HL-60/S4 (cell line): Measurements from ENCODE around the gene PARP11.

Experiments
- in situ Hi-C: fragments of 300-500 bp; cut with MboI; formaldehyde crosslinking; loops from 2 replicates; pipeline ENCODE4 v1.14.3; 2022; ENCODE audit warnings: low sequenced_read_pairs

PARP11 gene

DNA sequence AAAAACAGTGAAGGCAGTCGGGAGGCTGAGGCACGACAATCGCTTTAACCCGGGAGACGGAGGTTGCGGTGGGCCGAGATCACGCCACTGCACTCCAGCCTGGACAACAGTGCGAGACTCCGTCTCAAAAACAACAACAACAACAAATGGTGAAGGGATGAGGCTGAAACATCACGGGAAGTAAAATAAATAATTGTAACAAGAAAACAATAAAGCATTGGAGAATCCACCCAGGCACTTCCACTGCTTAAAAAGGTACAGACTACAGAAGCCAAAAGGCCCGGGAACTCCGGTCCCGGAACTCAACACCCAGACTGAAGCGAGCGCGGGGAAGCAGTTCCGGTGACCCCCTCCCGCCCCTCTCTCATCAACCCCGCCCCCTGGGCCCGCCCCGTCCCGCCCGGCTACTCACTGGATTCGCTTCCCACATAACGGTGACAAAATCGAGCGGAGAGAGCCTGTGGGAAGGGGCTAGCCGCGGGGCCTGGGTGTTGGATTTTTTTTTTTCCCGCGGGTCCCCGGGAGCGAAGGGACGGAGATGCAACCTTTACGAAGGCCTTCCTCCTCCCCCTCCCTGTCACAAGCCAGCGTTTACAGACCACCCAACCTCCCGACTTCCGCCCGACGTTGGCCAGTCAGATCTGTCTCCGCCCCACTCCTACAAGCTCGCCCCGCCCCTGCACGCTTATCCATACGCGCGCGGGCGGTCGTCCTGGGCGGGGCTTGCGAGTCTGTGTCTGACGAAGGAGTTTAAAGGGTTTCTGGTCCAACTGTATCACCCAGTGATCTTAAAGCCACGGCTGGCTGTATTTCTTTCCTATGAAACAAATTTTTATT, at the start of gene PARP11:
Gene PARP11, minus strand, starts transcription at position 600 of the 837 bp plus-strand sequence. Its CDS starts 170 bp downstream, at position 430.
- in situ Hi-C loops = no loop called here

DNA sequence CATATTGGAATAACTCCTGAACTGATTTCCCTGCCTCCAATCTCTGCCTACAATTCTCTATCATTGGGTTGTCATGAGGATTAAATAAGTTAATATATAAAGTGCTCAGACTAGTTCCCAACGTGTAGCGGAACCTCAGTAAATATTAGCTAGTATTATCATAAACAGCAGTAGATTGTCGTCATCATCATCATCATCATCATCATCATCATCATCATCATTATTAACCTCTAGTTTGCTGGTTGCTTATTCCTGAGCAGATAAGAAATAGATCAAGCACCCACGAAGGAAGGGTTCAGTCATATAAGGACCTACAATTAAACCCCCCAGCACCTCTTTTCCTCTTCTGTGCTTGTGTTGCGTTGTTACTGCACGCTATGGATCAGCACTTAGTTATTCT, 48.8 kb upstream of the PARP11 start:
- in situ Hi-C loops = no loop called here

GRCh38 chr12:3921526-3921925, 48.3 kb upstream of the PARP11 start:
- in situ Hi-C loops = no loop called here

- in situ Hi-C loops = no loop called here
Measured at GRCh38 chr12:3921151-3921471, 47.9 kb upstream of the PARP11 start.

DNA sequence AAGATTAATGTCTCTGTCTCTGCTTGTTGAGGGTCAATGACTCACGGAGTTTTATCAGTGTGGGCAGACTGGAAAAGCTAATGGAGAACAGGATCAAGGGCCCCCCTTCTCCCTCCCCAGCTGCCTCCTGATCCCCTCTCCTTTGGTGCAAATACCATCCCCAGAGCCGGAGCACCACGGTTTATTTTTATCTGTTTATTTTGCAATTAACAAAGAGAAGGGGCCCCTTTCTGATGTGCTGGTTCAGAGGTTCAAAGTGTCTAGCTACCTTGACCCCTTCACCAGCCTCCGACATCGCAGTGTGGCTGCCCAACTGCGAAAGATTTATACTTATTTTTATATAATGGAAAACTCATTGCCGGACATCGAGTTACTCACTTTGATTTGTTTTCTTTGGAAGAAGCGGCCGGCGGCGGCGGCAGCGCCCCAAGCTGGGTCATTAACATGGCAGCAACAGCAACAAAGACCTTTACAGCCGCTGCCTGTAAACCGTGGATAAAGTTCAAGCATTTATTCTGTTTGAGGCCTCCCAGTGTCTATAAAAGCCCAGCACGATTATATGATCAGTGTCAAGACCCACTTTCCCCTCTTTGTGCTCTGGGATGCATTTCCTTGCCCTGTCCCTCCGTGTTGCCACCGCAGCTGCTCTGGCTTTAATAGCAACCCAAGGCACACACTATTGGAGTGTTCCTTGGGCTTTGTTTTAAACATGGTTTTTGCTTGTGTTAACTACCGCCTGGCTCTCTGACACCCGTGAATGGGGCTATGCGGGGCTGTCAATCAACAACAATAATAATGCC, 47.4 kb upstream of the PARP11 start:
- in situ Hi-C loops = no loop called here

DNA sequence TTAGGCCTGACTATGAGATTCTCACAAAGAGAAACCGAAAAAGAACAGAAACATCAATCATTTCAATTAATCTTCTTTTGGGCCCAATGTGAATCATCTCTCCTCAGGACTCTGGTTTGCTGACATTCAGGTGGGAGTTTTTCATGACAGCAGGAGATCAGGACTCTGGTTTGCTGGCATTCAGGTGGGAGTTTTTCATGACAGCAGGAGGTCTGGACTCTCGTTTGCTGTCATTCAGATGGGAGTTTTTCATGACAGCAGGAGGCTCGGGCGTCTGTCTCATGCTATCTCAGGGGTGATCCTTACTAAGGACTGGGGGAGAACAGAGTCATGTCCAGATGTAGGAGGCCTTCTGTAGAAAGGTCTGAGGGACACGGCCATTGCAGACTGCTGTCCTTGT, 40.1 kb upstream of the PARP11 start:
- in situ Hi-C loops = no loop called here

DNA sequence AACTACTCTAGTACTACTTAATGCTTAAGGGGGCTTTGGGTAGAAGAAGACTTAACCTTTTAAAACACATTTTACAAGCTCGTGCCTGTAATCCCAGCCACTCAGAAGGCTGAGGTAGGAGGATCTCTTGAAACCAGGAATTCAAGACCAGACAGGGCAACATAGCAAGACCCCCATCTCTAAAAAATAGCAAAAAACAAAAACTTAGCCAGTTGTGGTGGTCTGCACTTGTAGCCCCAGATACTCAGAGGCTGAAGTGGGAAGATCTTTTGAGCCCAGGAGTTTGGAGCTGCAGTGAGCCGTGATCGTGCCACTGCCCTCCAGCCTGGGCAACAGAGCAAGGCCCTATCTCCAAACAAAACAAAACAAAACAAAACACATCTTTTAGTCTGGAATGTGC, 39.7 kb upstream of the PARP11 start:
- in situ Hi-C loops = no loop called here

DNA sequence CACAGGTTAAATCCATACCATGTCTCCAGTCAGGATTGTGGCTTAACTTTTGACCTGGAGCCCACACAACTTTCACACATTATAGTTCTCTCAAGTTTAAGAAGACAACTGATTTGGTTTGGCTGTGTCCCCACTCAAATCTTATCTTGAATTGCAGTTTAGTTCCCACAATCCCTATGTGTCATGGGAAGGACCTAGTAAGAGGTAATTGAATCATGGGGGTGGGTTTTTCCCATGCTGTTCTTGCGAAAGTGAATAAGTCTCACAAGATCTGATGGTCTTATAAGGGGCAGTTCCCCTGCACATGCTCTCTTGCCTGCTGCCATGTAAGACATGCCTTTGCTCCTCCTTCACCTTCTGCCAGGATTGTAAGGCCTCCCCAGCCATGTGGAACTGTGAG, 38.2 kb upstream of the PARP11 start:
- in situ Hi-C loops = no loop called here

GRCh38 chr12:3905664-3906063, 32.5 kb upstream of the PARP11 start:
- in situ Hi-C loops = no loop called here

GRCh38 chr12:3904999-3905398, 31.8 kb upstream of the PARP11 start:
- in situ Hi-C loops = no loop called here

- in situ Hi-C loops = no loop called here
Measured at GRCh38 chr12:3902921-3903320, 29.7 kb upstream of the PARP11 start.

GRCh38 chr12:3901116-3901515, 27.9 kb upstream of the PARP11 start:
- in situ Hi-C loops = no loop called here

DNA sequence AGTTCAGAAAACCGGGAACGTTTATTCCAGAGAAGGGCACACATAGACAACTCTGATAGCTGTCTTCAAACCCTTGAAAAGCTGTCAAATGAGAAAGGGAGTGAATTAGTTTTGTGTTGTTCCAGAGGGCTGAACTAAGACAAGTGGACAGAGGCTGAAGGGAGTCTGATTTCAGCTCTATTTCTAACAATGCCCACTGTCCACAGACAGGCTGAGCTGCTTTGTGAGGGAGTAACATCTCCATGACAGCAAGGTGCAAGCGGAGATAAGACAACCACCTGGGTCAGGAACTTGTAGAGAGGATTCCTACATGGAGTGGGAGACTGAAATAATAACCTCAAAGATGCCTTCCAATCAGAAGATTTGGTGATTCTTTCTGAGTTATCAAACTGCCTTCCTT, 25.6 kb upstream of the PARP11 start:
- in situ Hi-C loops = loop anchor here (10.0 kb wide), 1 partner anchor 386 kb away; no protein-coding TSS in a partner anchor

DNA sequence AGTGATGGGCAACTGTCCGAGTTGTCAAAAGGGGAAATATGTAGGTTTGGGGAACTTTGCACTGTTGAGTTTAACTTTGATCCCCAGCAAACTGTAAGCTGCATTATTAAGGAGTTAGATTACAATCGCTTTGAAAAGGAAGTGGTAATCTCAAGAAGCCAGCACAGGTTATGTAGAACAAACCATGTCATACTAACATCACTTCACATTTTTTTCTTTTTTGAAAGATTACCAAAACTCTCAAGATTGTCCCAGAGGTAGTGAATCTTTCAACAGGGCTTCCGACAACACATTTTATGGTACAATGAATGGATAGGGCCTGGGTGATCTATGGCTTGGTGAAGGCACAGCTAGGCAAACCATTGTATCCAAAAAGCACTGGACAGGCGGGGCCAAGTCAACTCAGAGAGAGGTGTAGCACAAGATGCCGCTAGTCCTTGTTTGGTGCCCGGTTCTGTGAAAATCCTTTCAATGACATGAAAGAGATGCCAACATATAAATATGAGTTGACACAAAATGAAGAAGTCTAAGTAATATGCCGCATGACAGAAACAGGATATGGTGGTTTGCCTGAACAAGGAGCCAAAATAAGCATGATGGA, 24.3 kb upstream of the PARP11 start:
- in situ Hi-C loops = loop anchor here (10.0 kb wide), 1 partner anchor 387 kb away; no protein-coding TSS in a partner anchor

DNA sequence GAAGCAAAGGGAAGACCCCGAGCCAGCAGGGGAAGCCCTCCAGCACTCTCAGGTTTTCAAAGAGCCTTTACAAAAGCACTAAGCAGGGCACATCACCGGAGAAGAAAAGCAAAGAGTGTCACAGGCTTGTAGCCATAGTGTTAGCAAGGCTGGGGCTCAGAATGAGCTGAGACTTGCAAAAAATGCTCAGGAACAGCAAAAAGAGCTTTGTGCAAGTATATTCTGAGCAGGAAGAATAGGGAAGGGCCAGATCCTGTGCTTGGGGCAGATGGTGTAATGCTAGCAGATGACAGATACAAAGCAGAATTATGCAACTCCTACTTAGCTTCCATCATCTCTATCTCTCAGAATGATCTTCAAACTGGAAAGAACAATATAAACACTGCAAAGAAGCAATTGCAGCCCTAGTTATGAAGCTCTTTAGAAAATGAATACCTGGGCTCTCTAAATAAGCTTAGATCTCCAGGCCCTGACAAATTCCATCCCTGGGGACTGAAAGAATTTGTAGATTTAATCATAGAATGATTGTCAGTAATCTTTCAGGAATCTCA, 23.7 kb upstream of the PARP11 start:
- in situ Hi-C loops = loop anchor here (10.0 kb wide), 1 partner anchor 388 kb away; no protein-coding TSS in a partner anchor

DNA sequence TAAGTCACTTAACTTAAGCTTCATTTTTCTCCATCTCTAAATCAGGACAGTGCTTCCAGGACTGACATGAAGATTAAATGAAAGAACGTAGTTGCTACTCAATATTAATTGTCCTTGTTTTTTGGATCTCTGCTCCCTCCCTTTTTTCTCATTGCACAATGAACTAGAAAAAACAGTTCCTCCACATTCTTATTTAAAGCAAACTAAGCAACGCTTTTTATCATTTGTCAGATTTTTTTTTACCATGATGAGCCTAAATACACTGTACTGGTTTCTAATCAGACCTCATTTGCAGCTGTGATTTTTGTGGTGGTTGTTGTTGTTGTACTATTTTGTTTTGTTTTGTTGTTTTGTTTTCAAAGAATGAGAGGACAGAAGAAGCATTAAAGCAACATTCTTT, 23.2 kb upstream of the PARP11 start:
- in situ Hi-C loops = loop anchor here (10.0 kb wide), 1 partner anchor 388 kb away; no protein-coding TSS in a partner anchor

GRCh38 chr12:3892631-3893030, 19.4 kb upstream of the PARP11 start:
- in situ Hi-C loops = loop anchor here (10.0 kb wide), 1 partner anchor 392 kb away; no protein-coding TSS in a partner anchor

DNA sequence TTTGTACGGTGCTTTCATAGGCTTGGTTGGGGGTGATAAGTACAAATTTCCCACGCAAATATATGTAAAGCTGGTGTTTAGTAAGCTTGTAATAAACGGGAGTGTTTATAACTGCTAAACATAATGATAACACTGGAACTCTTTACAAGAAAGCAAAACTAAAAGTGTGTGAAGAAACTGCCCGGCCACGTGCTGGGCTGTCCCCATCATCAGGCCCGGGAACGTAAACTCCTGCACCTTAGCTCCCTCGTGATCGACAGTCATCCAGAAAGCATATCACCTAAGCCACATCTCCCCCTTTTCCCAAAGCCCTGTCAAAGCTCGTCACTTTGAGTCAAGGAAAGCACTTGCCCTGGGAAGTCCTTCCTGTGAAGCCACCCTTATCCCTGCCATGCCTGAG, 18.0 kb upstream of the PARP11 start:
- in situ Hi-C loops = loop anchor here (10.0 kb wide), 1 partner anchor 394 kb away; no protein-coding TSS in a partner anchor

- in situ Hi-C loops = loop anchor here (10.0 kb wide), 1 partner anchor 146 kb away; no protein-coding TSS in a partner anchor
Measured at GRCh38 chr12:3888659-3889058, 15.5 kb upstream of the PARP11 start.

DNA sequence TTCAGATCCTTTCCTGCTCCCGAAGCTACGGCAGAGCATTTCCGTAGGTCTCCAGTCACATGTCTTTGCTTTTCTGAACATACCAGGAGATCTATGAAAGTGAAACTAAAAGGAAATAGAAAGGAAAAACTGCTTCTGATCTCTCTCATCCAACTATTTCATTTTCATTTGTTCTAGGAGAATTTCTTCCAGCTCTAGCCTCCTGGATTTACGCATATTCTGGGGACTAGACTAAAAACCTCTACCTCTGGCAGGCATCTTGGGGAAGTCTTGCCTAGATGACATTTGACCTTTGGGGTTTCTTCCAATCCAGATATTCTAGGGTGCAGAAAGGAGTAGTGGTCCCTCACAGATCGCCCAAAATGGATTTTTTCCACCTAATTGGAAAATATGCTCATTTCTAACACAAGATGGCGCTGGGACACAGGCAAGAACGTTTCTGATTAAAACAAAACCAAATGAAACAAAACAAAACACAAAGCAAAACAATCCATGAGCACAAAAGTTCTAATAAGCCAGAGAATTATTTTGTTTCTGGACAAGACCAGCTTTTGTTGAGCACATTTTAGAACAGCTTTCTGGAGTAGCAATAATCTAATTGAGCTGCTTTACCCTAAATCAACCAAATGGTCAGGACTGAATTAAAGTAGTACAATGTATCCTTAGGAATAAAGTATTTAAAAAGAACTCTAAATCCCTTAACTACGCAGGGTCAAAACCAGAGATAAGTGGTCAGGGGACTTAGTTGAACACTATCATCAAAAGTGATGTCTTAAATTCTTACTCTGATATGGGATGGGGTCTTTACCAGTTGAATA, 12.3 kb upstream of the PARP11 start:
- in situ Hi-C loops = loop anchor here (10.0 kb wide), 1 partner anchor 149 kb away; no protein-coding TSS in a partner anchor
